Head of caudate nucleus (tissue), 42 donors: Measurements from ENCODE around the gene SLC1A4.
"Not testable (repeated sequence)": the region's sequence is repeated elsewhere in the genome, so short reads cannot be mapped to it uniquely, and the experiment has no call there.

Experiments
- DNase-seq, 42 donors: peaks; one replicate each; pipeline versions ENCODE4 v3.0.0 to v3.0.0-alpha.2; 2020 to 2021; ENCODE audit warnings: mixed read lengths in 7 of 42
- intact Hi-C: fragments of 100-400 bp; cut with DNase I; formaldehyde crosslinking; loops from one replicate; pipeline ENCODE4 v1.15.0; 2022

SLC1A4 gene

GRCh38 chr2:64987001-64987955 is 1.9 kb upstream of the SLC1A4 start:
- intact Hi-C loops: loop anchor here (5.0 to 10.0 kb wide), 2 partner anchors 35 to 72 kb away; no protein-coding TSS in a partner anchor
- DNase-seq: no peak

DNA sequence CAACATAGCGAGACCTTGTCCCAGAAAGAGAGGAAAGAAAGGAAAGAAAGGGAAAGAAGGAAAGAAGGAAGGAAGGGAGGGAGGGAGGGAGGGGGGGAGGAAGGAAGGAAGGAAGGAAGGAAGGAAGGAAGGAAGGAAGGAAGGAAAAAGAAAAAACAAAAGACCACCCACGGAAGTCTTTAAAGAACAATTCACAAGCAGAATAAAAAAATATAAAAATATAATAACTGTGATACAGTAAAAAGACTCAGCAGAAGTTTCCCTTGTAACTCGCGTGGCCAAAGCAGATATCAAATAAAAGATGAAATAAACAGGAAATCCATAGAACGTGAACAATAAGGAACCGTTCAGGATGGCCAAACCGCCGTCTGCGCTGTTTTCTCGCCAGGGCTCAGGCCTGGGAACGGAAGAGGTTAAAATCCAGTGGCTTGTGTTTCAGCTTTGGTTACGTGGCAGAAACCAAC is 1.2 kb upstream of the SLC1A4 start:
- intact Hi-C loops: loop anchor here (5.0 to 10.0 kb wide), 2 partner anchors 36 to 73 kb away; no protein-coding TSS in a partner anchor
- DNase-seq: peak in 2 of 42 donors; percentile 24 to 46

DNA sequence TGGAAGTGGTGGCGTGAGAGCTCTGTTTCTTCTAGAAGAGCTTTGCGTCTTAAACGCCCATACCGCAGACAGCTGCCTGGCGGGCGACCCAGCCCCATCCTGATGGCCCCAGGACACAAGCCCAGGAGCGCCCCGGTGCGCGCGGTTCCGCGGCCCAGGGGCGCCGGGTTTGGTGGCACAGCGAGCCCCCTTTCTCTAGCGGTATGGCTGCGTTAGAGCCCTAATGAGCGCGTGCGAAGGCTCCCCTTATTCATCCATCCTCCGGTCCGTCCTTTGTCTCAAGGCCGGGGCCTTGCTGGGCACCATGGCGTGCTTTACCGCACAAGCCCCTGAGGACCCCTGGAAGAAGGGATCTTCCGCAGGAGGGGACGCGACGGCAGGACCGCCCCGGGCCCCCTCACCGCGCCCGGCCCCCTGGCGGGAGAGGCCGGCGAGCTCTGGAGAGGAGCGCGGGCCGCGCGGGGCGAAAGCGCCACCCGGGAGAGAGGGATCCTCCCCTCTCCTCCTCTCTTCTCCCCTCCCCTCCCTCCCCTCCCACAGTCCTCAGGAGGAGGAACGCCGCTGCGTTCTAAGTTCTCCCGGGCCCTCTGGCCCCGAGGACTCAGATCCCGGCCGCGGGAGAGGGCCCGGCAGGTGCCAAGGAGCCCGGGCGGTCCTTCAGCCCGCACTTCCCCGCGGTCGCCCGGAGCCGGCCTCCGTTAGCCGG is 626 bp upstream of the SLC1A4 start:
- DNase-seq: peak in 39 of 42 donors; percentile 20 to 76 (median 56)
- intact Hi-C loops: loop anchor here (5.0 to 10.0 kb wide), 2 partner anchors 36 to 74 kb away; no protein-coding TSS in a partner anchor

DNA sequence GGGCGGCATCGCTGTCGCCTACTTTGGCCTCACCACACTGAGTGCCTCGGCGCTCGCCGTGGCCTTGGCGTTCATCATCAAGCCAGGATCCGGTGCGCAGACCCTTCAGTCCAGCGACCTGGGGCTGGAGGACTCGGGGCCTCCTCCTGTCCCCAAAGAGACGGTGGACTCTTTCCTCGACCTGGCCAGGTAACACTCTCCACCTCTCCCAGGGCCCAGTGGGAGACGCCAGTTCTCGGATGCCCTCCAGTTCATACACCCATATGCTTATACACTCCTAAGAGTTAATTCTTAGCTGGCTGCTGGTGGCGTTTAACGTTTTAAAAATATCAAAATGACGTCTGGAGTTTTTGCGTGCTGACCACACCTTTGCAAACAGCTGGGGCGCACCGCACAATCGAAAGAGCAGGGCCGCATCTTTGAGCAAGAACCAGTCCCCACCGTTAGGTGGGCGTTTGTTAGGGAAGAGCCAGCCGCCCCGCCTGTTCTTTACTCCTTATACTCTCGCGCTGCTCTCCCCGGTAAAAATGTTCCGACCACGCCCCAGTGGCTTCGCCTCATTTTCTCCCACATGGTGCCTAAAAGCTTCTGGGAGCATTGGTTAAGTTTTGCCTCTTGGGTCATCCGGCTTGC is 899 bp downstream of the SLC1A4 start:
- intact Hi-C loops: loop anchor here (5.0 to 10.0 kb wide), 3 partner anchors 38 to 75 kb away; partner anchors contain the start of gene CEP68
- peak in 36 of 42 donors; percentile 10 to 62 (median 36) for DNase-seq

- DNase-seq: no peak
- intact Hi-C loops: loop anchor here (10.0 kb wide), 1 partner anchor 64 kb away; the partner anchor contains the start of gene CEP68
These were observed 1.7 kb downstream of the SLC1A4 start for GRCh38 chr2:64990876-64991275.

DNA sequence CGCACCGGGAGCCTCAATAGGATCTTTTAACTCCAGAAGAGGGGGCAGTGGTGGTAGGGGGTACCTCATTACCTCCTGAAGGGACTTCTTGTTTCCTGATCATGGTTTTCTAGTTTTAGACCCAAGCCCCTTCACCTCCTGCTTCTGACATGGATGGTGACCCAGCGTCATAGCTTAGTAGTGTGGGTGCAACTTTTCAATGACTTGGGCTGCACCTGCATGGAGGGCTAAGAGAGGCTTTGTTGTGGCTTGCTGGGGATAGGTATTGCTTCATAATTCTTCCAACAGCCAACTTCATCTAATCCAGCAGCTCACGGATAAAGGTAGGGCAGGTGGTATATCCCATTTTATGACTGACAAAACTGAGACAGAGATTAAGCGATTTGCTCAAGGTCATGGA is 3.0 kb downstream of the SLC1A4 start:
- DNase-seq: no peak
- intact Hi-C loops: loop anchor here (10.0 kb wide), 1 partner anchor 63 kb away; the partner anchor contains the start of gene CEP68

DNA sequence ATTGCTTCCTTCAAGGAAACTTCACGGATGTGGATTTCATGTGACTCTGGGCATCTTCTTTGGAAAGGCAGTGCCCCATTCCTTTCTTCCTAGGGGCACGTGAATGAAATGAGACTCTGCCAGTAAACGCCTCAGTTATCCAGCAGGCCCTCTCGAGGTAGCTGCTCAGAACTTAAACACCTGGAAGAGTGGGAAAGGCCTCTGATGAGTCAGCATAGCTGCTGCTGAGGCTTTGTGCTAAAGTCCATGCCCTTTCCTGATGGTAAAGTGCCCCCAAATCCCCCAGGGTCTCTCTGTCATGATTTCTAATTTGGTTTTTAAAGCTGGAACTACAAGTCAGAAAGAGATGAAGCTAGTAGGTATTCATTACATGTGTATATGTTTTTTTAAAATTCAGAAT is 3.8 kb downstream of the SLC1A4 start:
- DNase-seq: no peak
- intact Hi-C loops: loop anchor here (10.0 kb wide), 1 partner anchor 62 kb away; the partner anchor contains the start of gene CEP68

- no peak for DNase-seq
- intact Hi-C loops: loop anchor here (10.0 kb wide), 1 partner anchor 60 kb away; the partner anchor contains the start of gene CEP68
These were observed 5.8 kb downstream of the SLC1A4 start for GRCh38 chr2:64995041-64995440.

GRCh38 chr2:64996871-64997307 is 7.7 kb downstream of the SLC1A4 start:
- intact Hi-C loops: loop anchor here (10.0 kb wide), 1 partner anchor 58 kb away; the partner anchor contains the start of gene CEP68
- DNase-seq: no peak

GRCh38 chr2:64998658-64999061 is 9.5 kb downstream of the SLC1A4 start:
- intact Hi-C loops: loop anchor here (10.0 kb wide), 1 partner anchor 56 kb away; the partner anchor contains the start of gene CEP68
- peak in 27 of 42 donors; percentile 15 to 73 (median 42) for DNase-seq

GRCh38 chr2:64999754-65000153 is 10.6 kb downstream of the SLC1A4 start:
- DNase-seq: no peak
- intact Hi-C loops: loop anchor here (10.0 kb wide), 1 partner anchor 55 kb away; the partner anchor contains the start of gene CEP68

GRCh38 chr2:65000644-65001043 is 11.4 kb downstream of the SLC1A4 start:
- DNase-seq: no peak
- intact Hi-C loops: no loop called here

DNA sequence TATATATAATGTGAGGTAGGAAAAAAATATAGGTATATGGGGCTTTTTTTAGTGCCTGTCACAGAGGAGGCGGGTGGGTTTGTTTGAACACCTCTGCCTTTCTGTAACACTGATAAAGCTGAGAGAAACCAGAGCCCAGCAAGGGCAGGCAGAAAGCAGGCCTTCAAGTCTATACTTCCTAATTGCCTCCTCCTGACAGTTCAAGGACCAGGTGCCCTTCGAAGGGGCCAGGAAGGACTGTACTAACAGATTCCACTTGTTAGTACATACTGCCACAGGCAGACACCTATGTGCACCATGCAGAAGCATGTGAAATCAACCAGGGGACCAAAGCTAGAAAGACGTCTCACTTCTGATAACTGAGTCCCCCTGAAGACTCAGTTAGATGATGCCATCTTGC is 13.8 kb downstream of the SLC1A4 start:
- intact Hi-C loops: no loop called here
- no peak for DNase-seq

- DNase-seq, intact Hi-C loops: not testable (repeated sequence)
These were observed 15.0 kb downstream of the SLC1A4 start for GRCh38 chr2:65004232-65004631.

- intact Hi-C loops: no loop called here
- no peak for DNase-seq
These were observed 24.6 kb downstream of the SLC1A4 start for GRCh38 chr2:65013776-65014175.

- no peak for DNase-seq
- intact Hi-C loops: no loop called here
These were observed 26.5 kb downstream of the SLC1A4 start for GRCh38 chr2:65015731-65016130.

DNA sequence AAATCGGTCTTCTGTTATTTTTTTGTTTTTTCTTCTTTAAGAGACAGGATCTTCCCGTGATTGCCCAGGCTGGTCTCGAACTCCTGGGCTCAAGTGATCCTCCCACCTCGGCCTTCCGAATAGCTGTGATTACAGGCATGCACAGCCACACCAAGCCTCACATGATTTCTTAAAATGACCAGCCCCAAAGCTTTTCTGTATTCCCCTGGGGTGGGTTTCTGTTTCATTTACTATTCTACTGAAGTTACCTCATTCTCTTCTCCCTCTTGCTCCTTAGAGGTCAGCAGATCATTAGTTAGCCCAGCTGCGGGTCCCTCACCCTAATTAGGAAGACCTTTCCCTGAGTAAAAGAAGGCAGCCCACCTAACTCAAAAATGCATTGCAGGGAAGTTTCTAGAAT is 27.6 kb downstream of the SLC1A4 start:
- no peak for DNase-seq
- intact Hi-C loops: no loop called here

DNA sequence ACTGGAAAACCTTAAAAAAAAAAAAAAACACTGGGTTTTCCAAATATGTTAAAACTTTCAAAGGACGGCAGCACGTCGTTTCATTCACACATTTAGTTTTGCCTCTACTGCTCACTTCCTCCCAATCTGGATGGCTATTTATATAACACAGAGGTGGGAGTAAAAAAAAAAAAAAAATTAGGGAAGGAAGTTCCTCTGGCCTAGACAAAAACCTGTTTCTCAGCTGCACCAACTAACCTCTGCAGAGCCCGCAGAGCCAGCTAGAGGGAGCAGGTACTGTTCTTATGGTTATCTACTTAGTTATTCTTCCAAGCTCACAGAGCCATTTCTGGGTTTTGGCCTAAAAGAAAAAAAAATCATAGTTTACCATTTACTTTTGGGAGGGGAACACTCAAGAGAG is 28.1 kb downstream of the SLC1A4 start:
- intact Hi-C loops: no loop called here
- peak in 37 of 42 donors; percentile 17 to 78 (median 56) for DNase-seq
